GM18508 (cell line): ENCODE measurements around the gene FAM120B.

Experiments used
- ATAC-seq: cut with Tn5 transposase; IDR thresholded peaks from one replicate; pipeline ENCODE4 v1.9.1; 2021; ENCODE audit warnings: moderate number of reproducible peaks; ENCODE audit not compliant: insufficient read depth, unreplicated experiment

The FAM120B gene

GRCh38 chr6:170438402-170438753 is 131.8 kb downstream of the FAM120B start:
- peak; percentile 98 for ATAC-seq

DNA sequence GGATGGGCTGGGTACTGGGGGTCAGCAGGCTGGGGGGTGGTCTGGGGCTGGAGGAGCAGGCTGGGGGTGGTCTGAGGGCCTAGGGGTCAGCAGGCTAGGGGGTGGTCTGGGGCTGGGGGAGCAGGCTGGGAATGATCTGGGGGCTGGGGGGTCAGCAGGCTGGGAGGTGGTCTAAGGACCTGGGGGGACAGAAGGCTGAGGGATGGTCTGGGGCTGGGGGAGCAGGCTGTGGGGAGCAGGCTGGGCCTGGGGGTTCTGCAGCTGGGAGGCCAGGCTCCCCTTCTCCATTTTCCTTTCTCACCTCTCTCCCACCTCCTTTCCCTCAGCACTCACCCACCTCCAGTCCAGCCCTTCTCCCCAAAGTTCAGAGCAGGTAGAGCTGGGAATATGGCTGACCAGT is 132.3 kb downstream of the FAM120B start:
- ATAC-seq, result no peak

GRCh38 chr6:170439366-170440361 is 133.1 kb downstream of the FAM120B start:
- ATAC-seq, result no peak

GRCh38 chr6:170440437-170440836 is 133.9 kb downstream of the FAM120B start:
- no peak for ATAC-seq

DNA sequence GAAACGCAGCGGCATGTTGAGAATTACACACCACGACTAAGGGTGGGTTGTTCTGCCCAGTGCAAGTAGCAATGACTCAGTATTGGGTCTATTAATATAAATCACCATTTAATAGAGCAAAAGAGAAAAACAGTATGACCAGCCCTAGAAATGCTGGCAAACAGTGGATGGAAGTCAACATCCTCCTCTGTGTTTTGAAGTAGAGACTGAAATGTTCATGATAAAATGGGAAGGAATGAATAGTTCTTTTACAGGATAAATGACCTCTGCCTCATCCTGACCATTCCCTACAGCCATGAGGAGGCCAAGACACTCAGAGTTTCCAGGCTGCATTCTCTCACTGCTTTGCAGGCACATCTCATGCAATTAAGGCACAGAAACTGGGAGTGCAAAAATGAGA is 134.8 kb downstream of the FAM120B start:
- no peak for ATAC-seq

GRCh38 chr6:170442596-170442995 is 136.0 kb downstream of the FAM120B start:
- no peak for ATAC-seq

- ATAC-seq, result no peak
Observed at GRCh38 chr6:170443151-170443662, 136.6 kb downstream of the FAM120B start.

DNA sequence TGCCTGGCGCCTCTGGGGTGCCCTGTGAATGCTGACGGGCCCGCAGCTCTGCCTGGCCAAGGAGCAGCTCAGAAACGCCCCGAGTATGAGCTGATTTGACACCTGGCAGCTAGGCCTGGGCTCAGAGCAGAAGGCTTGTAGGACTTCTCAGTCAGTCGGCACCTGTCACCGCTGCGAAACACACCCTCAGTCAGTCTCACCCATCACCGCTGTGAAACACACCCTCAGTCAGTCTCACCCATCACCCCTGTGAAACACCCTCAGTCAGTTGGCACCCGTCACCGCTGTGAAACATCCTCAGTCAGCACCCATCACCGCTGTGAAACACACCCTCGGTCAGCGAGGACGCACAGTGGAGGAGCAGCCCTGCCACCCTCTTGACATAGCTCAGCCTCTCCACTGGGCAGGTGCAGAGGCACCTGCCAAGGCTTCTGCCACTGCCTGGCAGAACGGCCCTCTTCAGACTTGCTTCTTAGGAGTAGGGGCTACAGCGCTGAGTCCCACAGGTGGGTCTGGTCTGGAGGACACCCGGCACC is 137.6 kb downstream of the FAM120B start:
- ATAC-seq, result no peak

- no peak for ATAC-seq
Observed at GRCh38 chr6:170444811-170445211, 138.3 kb downstream of the FAM120B start.

GRCh38 chr6:170445487-170445886 is 138.9 kb downstream of the FAM120B start:
- ATAC-seq, result no peak

DNA sequence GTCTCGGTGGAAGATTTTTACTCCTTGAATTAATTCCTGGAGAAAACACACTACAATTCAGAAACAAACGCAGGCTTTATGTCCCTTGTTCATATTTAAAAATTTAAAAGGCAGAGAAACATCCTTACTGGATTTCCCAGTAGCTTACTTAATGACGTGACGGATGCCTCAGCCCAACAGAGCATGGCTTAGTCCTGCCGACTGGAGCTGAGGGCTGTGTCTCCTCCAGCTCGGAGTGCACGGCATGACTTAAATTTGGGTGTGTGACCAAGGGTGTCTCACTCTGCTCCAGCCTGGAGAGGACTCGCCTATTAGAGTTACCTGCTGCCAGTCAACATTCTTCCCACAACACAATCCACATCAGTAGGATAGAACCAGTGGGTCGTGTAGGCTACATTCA is 139.4 kb downstream of the FAM120B start:
- ATAC-seq, result no peak

GRCh38 chr6:170446841-170447560 is 140.4 kb downstream of the FAM120B start:
- no peak for ATAC-seq

DNA sequence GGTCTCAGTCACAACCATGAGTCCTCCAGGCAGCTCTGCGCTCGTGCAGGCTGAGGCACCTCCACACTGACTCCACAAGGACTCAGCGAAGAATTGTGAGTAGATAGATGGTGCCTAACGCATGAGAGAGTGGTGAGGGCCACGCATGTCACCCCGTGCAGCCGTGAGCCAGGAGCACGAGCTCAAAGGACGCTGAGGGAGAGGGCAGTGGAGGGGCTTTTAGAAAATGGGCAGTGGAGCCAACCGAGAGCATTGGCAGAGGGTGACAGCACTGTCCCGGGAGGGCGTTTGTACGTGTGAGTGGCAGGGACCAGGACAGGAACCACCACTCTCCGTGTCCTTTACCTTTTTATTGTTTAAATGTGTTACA is 141.0 kb downstream of the FAM120B start:
- no peak for ATAC-seq

DNA sequence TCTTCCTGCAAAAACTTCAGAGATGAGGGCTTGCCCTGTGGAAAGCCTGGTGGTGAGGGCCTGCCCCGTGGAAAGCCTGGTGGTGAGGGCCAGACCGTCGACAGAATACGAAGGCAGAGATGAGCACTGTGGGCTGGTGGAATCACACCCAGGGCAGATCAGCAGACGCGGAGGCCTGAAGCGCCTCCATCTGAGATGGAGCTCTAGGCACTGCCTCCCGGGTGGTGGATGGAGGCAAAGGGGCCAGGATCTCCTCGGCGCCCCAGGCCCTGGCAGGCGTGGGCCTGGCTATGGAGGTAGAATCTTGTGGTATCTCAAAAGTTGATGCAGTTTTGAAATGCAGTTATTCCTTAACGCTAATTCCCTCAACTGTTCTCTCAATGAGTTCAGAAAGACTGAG is 141.8 kb downstream of the FAM120B start:
- ATAC-seq, result no peak

GRCh38 chr6:170448751-170449630 is 142.4 kb downstream of the FAM120B start:
- ATAC-seq, result no peak

GRCh38 chr6:170449835-170450753 is 143.5 kb downstream of the FAM120B start:
- ATAC-seq, result no peak

DNA sequence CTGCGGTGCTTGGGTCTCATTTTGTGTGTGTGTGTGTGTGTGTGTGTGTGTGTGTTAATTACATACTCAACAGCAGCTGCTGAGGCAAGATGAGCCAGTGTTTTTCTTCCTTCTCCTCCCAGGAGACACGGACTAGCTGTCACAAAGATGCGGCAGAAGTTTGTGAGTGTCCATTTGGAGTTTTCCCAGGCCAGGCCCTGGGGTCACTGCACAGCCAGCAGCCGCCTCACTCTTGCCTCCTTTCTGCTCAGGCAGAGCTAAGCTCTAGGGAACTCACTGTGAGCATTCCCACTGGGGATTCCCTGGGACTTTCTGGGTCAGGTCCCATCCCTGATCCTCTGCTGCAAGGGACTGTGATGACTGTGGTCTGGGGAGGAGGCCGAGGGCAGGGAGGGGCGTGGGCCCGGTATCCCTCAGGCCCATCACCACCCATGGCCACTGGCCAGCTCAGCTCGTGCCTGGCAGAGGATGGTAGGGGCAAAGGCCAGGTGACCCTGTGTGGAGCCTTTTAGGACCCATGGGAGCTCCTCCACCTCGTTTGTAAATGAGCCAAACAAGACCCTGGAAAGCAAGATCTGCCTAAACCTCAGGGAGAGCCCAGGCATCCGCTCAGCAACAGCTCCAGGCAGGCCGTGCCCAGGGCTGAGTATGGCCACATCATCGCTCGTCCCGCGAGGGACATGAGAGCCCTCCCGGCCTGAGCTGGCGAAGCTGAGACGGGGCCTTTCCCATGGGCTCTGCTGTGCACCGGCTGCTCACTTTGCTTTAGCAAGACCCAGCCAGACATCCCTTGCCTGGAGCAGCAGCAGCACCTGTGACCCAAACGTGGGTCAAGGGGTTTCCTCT is 144.6 kb downstream of the FAM120B start:
- ATAC-seq, result no peak
